HG02870 (cell line): ENCODE measurements around the gene PARD6G.
"Not testable (repeated sequence)": the region's sequence is repeated elsewhere in the genome, so short reads cannot be mapped to it uniquely, and the experiment has no call there.

Experiments used
- ATAC-seq: cut with Tn5 transposase; IDR thresholded peaks from one replicate; pipeline ENCODE4 v1.9.1; 2021; ENCODE audit warnings: mild to moderate bottlenecking, moderate library complexity; ENCODE audit not compliant: unreplicated experiment

PARD6G gene

DNA sequence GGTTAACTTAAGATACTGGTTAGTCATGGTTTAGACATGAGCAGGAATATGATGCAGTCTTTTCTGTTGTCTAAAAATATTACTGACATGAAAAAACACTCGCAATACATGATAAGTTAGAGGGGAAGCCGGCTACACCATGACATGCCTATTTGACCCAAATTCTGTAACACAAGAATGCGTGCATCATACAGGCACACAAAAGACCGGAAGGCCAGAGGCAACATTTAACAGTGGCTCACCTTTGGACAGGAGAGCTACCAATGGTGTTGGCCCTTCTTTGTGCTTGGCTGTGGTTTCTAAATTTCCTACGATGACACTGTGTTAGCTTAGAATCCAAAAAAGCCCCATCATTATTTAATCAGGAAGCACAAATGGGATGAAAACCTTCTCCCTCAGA, 4.1 kb downstream of the PARD6G start:
- ATAC-seq = no peak

DNA sequence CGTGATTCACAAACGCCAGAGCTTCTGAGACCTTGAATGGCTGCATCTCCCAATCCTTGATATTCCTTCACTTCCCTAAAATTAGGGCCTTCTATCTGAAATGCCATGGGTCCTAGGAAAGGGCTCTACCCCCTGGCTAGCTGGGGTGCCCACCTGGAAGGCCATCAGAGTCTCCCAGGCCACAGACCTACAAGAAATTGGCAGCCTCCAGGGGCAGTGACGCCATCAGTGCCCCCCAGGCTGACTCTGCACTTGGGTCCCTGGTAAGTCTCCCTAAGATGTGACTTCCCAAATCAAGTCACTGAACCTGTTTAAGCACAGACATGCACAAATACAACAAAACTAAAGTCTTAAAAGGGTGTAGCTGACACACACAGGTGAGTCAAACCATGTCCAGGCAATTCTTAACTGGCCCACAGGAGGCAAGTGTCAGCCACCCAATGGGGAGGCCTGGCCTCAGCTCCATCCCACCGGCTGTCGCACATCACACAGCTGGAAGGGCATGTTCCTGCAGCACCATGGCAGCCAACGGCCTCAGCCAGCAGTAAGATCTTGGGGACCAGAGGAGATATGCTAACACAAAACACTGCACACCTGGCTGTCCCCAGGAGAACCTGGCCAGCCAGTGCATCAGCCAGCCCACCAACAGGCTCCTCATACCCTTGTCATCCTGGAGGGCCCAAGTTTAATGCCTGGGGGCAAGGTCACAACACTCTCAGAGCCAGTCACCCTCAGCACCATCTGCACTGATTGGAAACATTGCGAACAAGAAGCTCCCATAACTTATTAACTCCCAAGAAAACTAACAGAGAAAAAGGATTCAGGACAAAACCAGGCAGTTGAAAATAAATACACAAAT, 5.2 kb downstream of the PARD6G start:
- no peak for ATAC-seq

DNA sequence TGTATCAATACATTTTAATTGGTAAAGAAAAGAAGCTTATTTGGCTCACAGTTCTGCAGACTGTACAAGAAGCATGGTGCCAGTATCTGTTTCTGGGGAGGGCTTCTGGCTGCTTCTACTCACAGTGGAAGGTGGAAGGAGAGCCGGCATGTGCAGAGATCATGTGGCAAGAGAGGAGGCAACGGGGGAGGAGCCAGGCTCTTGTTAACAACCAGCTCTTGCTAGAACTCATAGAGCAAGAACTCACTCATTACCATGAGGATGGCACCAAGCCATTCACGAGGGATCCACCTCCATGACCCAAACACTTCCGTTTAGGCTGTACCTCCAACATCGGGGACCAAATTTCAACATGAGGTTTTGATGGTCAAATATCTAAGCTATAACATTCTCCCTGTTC, 7.5 kb downstream of the PARD6G start:
- no peak for ATAC-seq

- ATAC-seq = no peak
These were observed 8.6 kb downstream of the PARD6G start for GRCh38 chr18:80238651-80239260.

DNA sequence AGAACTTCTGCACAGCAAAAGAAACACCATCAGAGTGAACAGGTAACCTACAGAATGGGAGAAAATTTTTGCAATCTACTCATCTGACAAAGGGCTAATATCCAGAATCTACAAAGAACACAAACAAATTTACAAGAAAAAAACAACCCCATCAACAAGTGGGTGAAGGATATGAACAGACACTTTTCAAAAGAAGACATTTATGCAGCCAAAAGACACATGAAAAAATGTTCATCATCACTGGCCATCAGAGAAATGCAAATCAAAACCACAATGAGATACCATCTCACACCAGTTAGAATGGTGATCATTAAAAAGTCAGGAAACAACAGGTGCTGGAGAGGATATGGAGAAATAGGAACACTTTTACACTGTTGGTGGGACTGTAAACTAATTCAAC, 9.8 kb downstream of the PARD6G start:
- ATAC-seq = not testable (repeated sequence)

GRCh38 chr18:80234398-80234797, 12.9 kb downstream of the PARD6G start:
- ATAC-seq = no peak

- no peak for ATAC-seq
These were observed 13.4 kb downstream of the PARD6G start for GRCh38 chr18:80233899-80234298.

DNA sequence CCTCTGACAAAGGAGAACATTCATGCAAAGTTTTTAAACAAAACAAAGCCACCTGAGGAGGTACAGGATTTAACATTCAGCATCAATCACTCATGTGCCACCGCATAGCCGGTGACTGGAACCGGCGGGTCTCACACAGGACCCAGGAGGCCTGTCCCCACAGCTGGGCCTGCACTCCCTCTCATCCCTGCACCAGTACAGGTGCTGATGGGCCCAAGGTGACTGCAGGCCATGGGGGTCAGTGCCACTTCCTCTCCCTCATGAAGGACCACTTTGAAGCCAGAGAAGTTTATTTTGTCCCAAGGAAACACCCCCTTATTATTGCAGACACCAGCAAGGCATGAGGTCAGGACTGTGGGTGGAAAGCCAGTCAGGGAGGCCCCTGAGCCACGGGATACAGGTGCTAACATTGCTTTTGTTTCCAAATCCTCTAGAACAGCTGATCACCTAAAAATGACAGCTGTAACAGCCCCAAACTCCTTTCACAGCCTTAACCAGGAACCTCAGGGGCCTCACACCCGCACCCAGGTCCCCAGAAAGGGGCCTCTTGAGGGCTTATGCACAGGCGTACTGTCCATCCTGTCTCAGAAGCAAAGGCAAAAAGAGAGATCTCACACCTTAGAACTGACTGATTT, 14.0 kb downstream of the PARD6G start:
- no peak for ATAC-seq

- no peak for ATAC-seq
These were observed 14.6 kb downstream of the PARD6G start for GRCh38 chr18:80232710-80233109.

DNA sequence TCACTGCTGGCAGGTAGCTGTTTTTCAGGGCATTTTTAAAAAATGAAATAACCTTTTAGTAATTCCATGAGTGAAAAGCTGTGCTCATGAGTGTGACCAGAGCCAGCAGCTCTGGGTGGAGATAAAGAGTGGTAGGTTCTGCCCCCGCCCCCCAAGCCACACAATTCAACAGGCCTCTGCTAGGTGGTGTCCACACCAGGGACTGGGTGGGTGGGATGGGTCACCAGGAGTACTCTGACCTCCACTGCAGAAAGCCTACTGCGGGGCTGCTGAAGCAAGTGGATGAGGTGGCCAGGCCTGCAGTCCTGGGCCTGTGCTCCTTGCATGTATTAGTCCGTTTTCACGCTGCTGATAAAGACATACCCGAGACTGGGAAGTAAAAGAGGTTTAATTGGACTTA, 15.3 kb downstream of the PARD6G start:
- no peak for ATAC-seq

GRCh38 chr18:80231616-80232015, 15.7 kb downstream of the PARD6G start:
- no peak for ATAC-seq

- ATAC-seq = no peak
These were observed 16.2 kb downstream of the PARD6G start for GRCh38 chr18:80231151-80231550.

DNA sequence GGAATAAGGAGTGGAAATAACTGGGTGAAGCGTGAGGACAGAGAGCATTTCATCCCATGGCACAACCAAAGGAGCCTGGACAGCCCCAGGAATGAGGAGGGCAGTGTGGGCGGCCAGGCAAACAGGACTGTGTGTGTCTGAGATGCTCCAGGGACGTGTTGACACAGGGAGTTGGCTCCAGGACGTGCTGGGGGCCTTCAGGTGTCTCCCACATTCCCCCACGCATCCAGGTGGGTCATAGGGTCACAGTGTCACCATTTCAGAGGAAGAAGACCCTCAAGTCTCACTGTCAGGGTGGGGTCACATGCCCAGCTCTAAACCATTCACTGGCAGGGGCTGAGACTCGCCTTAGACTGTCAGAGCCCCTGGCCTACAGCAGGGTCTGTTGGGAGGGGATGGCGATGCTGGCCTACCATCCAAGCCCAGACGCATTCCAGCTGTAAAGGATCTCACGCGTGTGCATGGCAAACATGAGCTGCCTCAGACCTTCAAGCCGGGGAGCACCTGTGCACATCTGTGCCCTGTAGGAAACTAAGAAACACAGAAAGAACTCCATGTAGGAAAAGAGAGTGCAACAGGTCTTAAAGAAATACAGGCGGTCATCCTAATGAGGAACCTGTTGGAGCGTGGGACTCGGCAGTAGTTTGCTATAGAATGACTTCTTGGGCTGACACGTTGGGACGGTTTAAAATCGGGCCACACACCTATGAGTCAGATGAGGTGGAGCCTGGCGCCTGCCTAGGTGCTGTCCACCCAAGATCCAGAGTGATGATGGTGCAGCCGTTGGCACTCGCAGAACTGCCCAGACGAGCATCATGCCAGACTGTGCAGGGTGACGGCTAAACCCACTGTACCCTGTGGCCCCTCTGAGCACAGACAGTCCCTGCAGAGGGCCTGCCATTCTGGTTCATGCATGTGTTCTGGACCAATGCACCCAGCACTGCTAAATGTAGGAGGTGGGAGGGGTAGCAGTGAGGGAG, 17.3 kb downstream of the PARD6G start:
- no peak for ATAC-seq

DNA sequence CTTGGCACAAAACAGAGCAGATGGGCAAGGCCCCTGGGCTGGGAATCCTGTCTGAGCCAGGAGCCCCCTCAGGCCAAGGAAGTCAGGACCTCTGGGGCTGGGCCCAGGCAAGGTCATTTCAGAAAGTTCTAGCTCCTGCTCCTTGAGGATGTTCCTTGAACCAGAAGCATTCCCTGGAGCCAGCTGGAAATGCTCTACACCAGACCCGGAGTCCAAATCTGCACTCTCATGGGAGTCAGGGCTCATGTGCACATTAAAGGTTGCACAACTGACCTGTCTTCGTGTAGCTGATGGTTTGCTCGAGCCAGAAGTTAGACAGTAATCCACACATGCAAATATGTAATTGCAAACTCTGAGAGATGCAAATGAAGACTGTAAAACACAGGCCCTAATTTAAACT, 18.0 kb downstream of the PARD6G start:
- no peak for ATAC-seq

GRCh38 chr18:80228051-80228848, 19.1 kb downstream of the PARD6G start:
- no peak for ATAC-seq

DNA sequence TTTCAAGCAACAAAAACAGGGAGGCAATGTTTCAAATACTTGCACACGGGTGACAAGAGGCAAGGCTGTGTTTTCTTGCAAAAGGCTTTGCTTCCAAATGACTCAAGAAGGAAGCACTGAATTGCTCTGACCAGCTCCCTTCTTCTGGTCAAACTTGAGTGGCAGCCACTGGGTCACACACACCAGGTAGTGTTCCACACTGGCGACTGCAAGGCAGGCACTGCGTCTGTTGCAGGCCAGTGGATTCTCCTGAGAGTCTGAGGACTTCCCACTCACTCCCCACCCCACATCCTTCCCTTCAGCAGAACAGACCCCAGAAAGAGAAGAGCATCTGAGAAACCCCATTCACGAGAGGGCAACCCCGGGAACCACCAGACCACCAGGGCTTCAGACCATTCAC, 19.8 kb downstream of the PARD6G start:
- ATAC-seq = no peak

DNA sequence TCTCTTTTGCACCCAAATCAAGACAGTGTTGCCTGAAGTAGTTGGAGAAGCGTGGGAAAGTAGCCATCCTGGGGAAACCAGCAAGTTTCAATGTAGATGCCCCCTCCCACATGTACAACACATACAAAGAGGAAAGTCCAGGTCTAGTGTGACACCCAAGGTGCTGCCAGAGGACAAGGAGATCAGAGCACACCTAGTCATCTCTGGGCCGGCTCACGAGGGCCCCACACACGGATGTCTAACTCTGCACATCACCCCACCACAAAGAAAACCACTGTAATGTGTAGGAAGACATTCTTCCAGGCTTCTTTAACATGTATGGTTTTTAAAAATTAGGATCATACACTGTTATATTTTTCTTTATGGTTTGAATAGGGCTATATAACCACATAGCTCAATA, 21.6 kb downstream of the PARD6G start:
- no peak for ATAC-seq

DNA sequence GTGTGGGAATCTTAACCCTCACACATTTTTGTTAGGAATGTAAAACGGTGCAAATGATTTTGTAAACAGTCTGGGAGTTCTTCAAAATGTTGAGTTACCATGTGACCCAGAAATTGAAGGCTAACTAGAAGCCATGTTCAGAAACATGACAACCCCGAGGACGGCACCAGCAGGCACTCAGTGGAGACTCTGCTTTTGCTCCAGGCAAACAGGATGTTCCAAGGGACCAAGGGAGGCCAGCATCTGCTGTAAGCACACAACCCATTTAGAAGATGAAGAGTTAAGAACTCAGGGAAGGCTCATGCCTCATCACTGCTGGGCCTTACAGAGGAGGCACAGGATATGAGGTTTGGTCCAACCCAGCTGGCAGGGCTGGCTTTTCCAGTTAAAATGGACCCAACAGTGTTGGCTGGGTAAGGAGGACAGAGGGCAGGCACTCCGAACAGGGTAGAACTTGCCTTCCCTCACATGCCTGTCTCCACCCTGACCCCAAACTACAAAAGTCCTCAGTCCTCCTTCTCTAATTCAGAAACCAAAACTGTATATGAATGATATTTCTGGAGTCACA, 23.6 kb downstream of the PARD6G start:
- ATAC-seq = no peak

DNA sequence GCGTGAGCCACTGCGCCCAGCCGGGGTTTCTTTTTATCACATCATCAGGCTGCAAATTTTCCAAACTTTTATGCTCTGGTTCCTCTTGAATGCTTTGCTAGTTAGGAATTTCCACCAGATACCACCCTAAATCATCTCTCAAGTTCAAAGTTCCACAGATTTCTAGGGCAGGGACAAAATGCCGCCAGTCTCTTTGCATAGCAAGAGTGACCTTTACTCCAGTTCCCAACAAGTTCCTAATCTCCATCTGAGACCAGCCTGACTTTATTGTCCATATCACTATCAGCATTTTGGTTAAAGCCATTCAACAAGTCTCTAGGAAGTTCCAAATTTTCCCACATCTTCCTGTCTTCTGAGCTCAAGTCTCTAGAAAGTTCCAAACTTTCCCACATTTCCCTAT, 27.8 kb downstream of the PARD6G start:
- ATAC-seq = not testable (repeated sequence)
